Suppressor macrophage treated with lipopolysaccharide for 4 hours (primary cell): Measurements from ENCODE around the gene RAP1GAP.

ENCODE experiments used
- DNase-seq: peaks from one replicate; pipeline ENCODE4 v3.0.0-alpha.2; 2020

RAP1GAP gene

DNA sequence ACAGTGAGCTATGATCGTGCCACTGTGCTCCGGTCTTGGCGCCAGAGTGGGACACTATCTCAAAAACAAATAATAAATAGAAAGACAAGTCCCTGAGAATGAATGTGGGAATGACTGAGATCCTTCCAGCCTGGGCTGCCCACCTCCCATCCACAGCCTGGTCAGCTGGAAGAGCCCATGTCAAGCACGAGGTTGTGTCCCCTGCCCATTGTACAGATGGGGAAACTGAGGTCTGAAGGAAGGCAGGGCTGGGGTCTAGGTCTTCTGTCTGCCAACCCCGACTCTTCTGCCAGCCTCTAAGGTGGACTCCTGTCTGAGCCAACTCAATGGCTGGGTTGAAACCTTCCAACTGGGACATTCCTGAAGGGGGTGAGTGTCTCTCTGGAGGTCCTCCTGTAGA is 79.5 kb downstream of the RAP1GAP start:
- no peak for DNase-seq

DNA sequence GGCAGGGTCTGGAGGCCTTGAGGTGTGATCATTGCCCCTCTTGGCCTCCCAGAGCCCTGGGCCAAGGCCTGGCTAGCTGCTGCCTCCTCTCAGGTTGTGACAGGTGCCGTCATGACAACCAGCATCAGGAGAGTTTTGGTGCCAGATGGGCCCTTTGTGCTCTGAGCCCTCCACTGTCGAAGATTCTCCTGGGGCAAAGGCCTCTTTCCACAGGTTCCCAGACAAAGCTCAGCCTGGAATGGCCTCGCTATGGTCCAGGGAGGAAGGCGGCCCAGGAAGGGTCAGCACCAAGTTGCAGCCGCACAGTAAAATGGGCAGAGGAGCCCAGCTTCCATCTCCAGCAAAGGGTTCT is 81.6 kb downstream of the RAP1GAP start:
- no peak for DNase-seq

DNA sequence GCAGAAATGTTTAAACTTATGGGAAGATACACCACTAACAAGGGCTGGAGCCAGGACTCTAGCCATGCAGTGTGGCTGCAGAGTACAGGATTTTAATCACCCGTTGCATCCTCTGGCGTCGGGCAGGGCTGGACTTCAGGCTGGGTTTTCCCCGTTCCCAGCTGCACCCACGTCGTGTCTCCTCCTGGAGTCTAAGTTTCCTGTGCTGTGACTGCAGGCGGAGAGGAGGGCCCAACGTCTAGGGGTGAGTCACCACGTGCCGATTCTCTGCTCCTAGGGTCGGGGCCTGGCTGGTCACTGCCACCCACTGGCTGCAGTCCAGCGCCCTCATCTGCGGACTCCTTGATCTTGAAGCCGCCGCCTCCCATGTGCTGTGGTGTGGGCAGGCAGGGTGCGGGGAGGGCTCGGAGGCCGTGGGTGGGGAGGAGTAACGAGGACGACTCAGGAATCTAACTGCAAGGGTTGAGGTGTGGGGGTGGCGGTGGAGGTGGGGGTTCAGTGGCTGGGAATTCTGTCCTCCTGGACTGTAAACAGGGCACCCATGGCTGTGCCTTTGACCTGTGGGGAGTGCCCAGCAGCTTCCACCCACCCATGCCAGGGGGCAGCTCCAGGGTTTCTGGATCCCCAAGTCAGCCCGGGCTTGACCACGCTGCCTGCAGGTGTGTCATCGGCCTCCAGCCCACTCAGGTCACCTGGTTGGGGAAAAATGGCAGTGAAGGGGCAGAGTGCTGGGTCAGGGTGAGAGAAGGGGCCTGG is 82.1 kb downstream of the RAP1GAP start:
- DNase-seq = peak; percentile 83

DNA sequence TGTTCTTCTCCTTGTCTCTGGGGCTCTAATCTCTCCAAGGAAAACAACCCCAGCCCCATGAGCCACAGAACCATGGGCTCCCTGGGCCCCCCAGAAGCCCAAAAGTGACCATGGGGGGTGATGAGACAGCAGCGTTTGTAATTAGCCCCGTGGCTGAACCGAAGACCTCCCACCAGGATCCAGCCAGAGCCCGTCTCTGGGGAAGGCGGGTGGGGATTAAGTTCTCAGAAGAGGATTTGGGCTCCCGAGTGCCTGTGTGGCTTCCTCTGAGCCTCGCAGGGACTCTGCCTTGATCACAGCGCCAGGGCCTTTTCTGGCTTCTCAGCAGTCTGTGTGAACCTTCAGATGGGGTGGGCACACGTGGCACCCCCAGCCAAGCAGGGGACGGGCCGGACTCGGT is 82.9 kb downstream of the RAP1GAP start:
- DNase-seq = no peak

DNA sequence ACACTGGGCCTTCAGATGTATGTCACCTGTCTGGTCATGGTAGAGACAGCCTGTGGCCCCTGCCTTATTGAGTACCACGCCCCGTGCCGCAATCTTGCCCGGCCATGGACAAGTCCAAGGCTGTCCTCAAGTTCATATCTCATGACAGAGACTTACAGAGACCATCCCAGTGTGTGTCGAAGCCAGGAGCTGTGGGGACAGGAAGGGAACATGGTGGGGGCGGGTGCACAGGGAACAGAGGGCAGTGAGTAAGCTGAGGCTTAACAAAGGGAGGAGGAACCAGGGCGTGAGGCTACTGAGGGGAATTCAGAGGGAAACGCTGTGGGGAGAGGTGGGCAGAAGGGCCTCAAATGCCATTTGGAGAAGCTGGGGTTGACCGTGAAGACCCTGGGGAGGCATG is 84.1 kb downstream of the RAP1GAP start:
- peak; percentile 70 for DNase-seq

DNA sequence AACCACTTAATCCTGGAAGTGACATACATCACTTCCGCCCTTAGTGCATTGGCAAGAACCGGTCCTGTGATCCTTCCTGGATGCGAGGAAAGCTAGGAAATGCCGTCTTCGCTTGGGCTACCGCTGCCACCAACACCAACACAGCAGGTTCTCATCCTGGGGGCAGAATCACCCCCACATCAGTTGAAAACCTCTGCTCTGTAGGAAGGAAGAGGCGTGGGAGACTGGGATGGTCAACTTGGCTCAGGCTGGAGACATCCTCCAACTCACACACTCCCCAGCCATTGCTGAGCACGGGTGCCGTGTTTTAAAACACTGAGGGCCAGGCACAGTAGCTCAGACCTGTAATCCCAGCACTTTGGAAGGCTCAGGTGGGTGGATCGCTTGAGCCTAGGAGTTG is 85.1 kb downstream of the RAP1GAP start:
- DNase-seq = no peak

DNA sequence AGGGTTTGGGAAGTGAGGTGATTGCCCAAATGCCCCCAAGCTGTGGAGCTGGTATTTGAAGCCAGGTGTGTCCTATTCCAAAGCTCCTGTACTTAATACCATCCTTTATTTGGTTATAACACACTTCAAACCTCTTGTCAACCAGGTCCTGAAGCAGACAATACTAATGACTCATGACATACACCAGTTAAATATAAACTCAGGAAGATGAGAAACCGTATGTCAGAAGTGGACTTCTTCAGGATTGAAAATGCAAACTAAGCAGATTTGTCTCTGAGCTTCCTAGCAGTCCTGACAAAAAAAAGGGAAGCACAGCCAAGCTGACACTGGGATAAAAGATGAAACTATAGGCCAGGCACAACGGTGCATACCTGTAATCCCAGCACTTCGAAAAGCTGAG is 89.4 kb downstream of the RAP1GAP start:
- peak; percentile 35 for DNase-seq

DNA sequence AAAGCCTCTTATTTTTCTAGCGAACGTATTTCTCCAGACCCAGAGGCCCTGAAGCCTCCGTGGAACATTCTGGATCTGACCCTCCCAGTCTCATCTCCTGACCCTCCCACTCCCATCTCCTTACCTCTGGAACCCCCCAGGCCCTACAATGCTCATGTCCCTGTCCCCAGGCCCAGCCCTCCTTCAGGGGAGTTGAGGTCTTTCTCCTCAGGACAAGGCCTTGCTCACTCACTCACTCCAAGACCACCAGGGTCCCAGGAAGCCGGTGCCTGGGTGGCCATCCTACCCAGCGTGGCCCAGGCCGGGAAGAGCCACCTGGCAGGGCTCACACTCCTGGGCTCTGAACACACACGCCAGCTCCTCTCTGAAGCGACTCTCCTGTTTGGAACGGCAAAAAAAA is 91.2 kb downstream of the RAP1GAP start:
- DNase-seq = no peak

DNA sequence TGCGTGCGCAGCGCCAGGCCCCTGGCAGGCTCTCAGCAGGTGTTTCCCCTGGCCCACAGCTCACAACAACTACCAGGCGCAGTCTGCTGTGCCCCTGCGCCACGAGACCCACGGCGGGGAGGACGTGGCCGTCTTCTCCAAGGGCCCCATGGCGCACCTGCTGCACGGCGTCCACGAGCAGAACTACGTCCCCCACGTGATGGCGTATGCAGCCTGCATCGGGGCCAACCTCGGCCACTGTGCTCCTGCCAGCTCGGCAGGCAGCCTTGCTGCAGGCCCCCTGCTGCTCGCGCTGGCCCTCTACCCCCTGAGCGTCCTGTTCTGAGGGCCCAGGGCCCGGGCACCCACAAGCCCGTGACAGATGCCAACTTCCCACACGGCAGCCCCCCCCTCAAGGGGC is 91.8 kb downstream of the RAP1GAP start:
- no peak for DNase-seq

DNA sequence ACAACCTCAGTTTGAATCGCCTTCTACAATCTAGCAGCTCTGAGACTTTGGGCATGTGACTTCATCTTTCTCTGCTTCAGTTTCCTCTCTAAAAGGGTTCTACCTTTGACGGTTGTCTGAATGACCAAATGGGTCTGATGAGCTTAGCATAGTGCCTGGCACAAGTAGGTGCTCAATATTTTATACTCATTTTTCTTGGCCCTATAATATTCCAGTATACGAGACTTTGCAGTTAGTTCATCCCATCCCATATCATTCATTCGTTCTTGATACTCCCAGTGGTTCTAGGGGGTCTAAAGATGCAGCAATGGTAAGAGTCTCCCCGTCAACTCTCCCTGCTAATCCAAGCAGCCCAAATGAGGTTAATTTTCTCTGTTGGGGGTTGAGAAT is 92.4 kb downstream of the RAP1GAP start:
- no peak for DNase-seq

DNA sequence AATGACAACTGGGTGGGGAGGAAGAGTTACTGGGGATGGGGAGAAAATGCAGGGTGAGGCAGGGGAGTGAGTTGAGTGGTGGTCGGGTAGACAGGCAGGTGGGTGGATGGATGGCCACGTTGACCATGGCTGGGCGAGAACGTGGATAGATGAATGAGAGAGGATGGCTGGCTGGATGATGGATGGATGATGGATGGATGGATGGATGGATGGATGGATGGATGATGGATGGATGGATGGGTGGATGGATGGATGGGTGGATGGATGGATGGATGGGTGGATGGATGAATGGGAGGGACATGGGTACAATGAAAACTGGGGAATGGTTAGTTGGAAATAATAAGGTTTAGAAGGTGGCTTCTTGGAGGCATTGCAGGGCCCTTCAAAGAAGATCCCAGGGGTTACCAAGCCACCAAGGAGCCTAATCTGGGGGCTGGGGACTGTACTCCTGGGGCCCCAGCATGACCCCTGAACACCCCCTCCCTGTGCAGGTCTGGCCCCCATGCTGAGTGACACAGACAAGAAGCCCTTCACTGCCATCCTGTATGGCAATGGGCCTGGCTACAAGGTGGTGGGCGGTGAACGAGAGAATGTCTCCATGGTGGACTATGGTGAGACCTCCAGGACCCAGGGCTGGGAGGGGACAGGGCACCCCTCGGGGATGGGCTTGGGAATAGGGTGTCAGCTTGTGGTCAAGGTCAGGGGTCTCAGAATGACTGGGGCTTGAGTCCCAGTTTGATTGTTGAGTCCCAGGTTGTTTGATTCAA is 92.9 kb downstream of the RAP1GAP start:
- no peak for DNase-seq

DNA sequence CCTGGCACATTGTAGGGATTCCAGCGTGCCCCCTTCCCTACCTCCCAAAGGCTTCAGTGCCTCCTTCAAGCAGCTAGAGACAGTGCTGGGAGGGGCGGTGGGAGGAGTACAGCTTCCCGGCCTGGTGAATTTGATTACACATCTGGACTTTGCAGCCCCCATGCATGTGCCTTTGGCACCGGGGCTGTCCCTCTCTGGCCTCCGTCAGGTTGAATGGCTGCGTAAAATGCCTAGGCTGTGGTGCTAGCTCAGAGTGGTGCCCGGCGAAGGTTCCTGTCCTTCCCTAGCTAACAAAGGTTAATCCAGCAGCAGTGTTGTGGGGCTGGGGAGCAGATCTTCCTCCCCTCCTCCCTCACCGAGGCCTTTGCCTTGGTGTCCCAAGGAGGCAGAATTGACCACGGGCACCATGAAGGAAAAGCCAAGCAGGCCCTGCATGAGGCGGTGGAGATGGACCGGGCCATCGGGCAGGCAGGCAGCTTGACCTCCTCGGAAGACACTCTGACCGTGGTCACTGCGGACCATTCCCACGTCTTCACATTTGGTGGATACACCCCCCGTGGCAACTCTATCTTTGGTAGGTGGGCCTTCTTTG is 93.7 kb downstream of the RAP1GAP start:
- DNase-seq = no peak

DNA sequence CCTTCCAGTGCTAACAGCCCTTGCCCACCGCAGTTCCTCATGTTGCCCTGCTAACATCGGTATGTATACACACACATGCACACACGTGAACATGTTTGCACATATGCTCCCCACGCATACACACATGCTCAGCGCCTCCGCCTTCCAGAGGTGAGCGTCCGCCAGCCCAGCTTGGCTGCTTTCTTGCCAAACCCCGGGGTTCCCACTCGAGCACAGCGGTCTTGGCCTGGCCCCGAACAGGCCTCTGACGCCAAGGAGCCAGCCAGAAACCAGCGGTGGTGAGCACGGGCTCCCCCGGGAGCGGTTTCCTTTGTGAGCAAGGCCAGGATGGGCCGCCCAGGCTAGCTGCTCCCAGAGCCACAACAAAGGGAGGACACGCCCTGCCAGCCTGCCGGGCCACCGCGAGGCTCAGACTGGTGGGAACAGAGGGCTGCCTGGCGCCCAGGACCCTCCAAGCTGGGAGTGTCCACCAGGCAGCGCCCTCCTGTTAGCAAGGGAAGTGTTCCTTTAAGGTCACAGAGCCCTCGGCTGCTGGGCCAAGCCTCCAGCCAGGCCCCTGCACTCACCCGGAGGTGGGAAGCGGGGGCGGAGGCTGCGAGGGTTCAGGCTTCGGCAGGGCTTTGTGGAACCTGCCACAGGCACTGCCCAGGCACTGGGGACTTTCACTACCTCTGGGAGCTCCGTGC is 94.5 kb downstream of the RAP1GAP start:
- no peak for DNase-seq

DNA sequence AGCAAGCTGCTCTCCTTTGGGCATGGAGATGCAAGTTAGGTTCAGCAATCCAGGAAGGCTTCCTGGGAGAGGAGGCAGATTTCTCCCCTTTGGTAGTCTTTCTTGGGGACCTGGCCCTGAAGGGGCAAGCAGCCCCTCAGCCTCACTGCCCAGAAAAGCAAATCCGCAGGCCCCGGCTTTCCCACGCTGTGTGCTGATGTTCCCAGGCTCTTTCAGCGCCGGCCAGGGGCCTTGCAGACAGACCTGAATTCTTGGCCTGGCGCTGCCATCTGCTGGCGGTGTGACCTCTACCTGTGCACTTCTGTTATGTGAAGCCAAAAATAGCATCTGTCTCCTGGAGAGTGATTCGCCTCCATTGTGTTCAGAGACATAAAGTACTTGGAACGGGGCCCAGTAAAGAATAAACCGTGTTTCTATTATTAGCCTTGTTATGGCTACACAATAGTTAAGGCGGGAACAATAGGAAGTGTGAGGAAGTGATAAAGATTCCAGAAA is 95.1 kb downstream of the RAP1GAP start:
- peak; percentile 11 for DNase-seq

DNA sequence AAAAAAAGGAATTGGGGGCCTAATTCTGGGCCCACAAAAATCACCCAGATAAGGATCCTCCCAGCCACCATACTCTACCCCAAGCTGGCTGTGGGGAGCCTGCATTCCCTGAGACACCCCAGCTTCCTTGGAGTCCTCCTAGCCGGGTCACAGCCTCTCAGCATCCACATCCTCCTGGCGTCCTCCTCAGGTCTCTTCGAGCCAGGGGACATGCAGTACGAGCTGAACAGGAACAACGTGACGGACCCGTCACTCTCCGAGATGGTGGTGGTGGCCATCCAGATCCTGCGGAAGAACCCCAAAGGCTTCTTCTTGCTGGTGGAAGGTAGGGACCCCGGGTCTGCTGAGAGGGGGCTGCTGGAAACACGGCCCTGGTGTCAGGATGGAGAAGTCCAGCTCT is 95.7 kb downstream of the RAP1GAP start:
- DNase-seq = no peak

DNA sequence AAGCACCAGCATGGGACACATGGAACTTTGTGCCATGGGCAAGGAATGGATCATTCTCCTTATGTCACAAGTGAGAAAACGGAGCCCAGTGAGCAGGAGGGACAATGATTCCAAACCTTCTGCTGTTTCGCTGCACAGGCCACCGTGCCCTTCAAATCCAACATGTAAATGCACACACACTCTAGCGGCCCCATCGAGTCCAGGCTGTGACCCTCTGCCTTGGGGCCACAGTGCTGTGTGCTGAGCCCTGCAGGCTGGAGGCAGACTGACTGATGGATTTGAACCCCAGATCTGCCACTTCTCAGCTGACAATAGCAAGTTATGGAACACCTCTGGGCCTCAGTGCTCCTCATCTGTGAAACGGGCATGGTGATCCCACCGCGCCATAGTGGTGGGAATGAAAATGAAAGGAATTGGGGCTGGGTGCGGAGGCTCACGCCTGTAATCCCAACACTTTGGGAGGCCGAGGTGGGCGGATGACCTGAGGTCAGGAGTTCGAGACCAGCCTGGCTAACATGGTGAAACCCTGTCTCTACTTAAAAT is 96.4 kb downstream of the RAP1GAP start:
- DNase-seq = no peak

DNA sequence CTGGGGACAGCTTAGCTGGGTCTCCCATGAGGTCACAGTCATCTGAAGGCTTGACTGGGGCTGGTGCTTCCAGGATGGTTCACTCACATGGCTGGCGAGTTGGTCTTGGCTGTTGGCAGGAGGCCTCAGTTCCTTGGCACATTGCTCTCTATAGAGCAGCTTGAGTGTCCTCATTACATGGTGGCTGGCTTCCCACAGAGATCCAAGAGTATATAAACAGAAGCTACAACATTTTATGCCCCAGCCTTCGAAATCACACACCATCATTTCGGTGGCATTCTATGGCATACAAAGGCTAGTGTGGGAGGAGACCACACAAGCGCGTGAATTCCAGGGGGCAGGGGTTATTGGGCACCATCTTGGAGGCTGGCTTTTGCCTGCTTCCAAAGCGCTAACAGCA is 96.9 kb downstream of the RAP1GAP start:
- no peak for DNase-seq

DNA sequence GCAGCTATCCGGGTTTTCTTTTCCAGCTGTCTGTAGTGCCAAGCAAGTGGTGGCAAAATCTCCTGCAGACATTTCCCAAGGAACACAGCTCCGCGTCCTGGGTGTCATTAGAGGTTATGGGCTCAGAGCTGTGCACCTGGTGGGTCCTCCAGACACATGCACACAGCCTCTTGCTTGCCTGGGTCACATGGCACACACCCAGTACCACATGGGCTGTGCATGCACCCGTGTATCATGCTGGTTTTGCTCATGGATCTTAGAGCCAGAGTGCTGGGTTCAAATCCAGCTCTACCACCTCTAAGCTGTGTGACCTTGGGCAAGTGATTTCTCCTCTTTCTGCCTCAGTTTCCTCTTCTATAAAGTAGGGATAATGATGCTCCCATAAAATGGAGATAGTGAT is 98.3 kb downstream of the RAP1GAP start:
- no peak for DNase-seq

DNA sequence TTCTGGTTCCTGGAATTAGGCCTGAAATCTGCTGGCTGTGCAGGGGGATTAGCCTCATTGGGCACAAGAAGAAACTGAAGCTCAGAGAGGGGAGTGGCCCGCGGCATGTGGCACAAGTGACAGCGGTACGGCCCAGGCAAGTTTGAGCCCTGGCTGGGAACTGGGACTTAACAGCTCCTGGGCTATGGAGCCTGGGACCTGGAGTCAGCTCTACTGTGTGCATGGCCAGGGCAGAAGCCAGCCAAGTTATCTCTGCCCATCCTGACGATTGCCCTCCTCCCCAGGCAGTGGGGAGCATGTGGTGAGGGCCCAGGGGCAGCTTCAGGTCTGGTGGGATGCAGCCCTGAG is 98.7 kb downstream of the RAP1GAP start:
- no peak for DNase-seq

DNA sequence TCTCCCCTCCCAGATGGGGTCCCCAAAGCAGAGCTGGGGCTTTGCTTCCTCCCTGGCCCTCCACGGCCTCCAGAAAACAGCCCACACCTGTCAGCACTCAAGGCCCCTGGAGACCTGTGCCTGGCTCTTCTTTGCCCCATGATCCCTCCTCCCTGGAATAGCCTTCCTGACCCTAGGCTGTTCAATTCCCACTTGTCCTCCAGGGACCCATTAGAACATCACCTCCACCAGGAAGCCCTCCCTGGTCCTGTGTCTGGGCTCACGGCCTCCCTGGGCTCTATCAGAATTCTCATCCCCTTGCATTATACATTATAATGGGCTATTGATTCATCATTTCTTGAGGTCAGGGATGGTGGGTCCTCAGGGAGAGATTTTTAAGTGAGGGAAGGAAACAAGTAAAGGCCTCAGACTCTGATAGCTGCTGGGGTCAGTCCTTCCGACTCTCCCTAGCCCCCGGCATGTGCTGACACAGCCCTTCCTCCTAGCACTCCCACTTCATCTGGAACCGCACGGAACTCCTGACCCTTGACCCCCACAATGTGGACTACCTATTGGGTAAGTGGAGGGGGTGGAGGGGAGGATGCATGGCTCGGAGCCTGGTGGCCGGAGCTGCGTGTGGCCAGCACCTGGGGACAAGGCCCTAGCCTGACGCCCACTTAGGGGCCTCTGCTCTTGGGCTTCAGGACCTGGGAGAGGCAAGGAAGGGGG is 99.2 kb downstream of the RAP1GAP start:
- DNase-seq = no peak

DNA sequence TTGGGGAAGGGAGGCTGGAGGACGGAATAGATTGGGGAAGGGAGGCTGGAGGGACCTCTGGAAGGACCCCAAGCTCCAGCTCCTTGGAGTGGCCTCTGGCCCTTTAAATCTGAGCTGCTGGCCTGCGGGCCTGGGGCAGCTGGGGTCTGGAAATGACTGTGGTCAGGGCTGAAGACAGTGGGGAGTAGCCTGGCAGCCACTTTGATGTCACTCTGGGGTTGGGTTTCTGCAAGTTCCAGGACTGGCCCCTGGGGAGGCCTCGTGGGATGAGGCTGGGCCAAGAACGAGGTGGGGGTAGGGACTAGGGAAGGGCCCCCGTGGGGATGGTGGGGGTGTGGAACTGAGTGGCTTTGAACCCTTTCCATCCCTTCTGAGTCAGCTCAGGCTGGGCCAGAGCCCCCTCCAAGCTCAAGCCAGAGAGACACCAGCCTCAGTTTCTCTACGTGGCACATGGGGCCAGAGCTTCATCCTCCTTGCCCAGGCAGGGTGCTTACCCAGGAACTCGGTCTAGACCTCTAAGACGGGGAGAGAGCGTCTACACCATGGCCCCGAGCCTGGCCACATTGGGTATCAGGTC is 100.3 kb downstream of the RAP1GAP start:
- no peak for DNase-seq

DNA sequence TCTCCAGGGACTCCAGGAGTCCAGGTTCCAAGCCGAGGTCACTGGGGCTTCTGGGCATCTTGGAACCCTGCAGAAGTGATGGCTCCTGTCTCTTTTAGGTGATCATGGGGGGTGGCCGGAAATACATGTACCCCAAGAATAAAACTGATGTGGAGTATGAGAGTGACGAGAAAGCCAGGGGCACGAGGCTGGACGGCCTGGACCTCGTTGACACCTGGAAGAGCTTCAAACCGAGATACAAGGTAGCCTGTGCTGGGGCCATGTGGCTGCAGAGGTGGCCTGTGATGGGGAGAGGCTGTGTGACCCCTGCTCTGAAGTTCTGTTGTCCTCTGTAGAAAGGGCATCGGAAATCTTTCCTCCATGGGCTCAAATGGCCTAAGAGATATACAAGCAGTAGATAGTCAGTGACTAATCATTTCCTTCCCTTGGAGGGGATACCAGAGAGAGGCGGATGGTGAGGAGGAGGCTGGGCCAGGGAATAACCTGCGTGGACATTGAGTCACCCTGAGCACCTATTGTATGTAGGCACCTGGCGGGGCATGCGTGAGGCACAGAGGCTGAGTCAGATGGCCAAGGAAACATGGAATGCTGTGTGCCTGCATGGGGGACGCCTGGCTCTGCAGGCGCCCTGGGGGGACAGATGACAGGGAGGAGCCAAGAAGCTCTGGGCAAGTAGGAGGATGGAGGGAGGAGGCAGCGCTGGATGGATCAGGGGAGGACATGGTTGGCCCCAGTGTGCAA is 101.0 kb downstream of the RAP1GAP start:
- no peak for DNase-seq
